Measurements from ENCODE around the gene PLCZ1.

DNA sequence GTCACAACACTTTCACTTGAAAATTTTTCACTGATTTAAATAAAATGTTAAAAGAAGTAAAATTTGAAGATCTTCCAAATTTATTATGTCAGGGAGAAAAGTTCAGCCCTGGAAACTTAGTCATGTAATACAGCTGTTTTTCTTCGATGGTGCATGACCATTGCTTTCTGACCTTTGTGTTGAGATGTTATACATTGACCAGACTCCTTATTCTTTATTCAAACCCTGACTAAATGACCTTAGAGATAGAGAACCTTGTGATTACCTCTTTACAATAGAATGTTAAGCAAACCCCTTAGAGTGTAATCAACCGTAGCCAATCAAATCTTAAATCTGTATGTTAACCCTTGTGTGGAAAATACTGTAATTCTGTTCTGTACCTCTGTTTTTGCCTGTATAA, 34.5 kb downstream of the PLCZ1 start:
- TF ChIP-seq, protein P1, sequence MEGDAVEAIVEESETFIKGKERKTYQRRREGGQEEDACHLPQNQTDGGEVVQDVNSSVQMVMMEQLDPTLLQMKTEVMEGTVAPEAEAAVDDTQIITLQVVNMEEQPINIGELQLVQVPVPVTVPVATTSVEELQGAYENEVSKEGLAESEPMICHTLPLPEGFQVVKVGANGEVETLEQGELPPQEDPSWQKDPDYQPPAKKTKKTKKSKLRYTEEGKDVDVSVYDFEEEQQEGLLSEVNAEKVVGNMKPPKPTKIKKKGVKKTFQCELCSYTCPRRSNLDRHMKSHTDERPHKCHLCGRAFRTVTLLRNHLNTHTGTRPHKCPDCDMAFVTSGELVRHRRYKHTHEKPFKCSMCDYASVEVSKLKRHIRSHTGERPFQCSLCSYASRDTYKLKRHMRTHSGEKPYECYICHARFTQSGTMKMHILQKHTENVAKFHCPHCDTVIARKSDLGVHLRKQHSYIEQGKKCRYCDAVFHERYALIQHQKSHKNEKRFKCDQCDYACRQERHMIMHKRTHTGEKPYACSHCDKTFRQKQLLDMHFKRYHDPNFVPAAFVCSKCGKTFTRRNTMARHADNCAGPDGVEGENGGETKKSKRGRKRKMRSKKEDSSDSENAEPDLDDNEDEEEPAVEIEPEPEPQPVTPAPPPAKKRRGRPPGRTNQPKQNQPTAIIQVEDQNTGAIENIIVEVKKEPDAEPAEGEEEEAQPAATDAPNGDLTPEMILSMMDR (conservative IDR thresholded peaks at IDR 0.05; ENCODE audit: low read depth, low read length) = no peak
- TF ChIP-seq EZH2 (IDR thresholded peaks at IDR 0.05; ENCODE audit: borderline replicate concordance, low read depth, low read length, poor library complexity, severe bottlenecking) = no peak

All from A673 (cell line).